ENCODE measurements around the gene GRIP1. TPM values are rescaled to one million over a fixed set of nuclear protein-coding genes. Genes with fewer than 3 reads are reported as not detected.

GRIP1 gene
- total and polyA plus RNA-seq, 2 donors (not counting 3 experiments of a cell fraction or from before 2014, with no cell fraction given), result 0.04 to 0.69 TPM

- intact Hi-C loops (cut with micrococcal nuclease), result no loop called here
- no TSS peak for BruUV-seq (replicated peaks)
- no peak overlapping the region for H2AFZ ChIP-seq (ENCODE audit: low read depth, low read length)
- no peak overlapping the region for H3K4me3 ChIP-seq (replicated peaks in 1 of 3; ENCODE audit: insufficient read depth in 1 of 3, low read depth in 1 of 3, low read length in 3 of 3)
- ChIA-PET POLR2A (no interaction called here), CTCF (interaction anchor here (1.2 kb wide), 1 partner anchor 14 kb away, joined by 4 read pairs; no protein-coding TSS in a partner anchor)
- no peaks in the 10 kb centered on the region for H3K4me1 ChIP-seq (ENCODE audit: control insufficient read depth, extremely low read depth, insufficient read depth, low read length)
- peaks cover 2 to 11% of the 10 kb centered on the region in 2 experiments for H3K27me3 ChIP-seq (ENCODE audit: control insufficient read depth in 2 of 2, insufficient read depth in 2 of 2, low read length in 2 of 2)
- no peak overlapping the region for H3K9ac ChIP-seq (replicated peaks; ENCODE audit: extremely low read depth, insufficient read depth, low read length)
- TF ChIP-seq POLR2AphosphoS5 (IDR thresholded peaks at IDR 0.05; ENCODE audit: insufficient read depth, low read depth, low read length) (no peak), JUN (IDR thresholded peaks at IDR 0.05; ENCODE audit: borderline replicate concordance, insufficient read depth, insufficient read length, low read depth) (no peak), GATA2 (IDR thresholded peaks at IDR 0.05; ENCODE audit: insufficient read depth, insufficient read length, low read depth, low read length) (no peak), FOS (IDR thresholded peaks at IDR 0.05; ENCODE audit: borderline replicate concordance, insufficient read depth, low read length) (no peak), EZH2 (IDR thresholded peaks at IDR 0.05; ENCODE audit: borderline replicate concordance, low read depth, low read length, severe bottlenecking) (no peak), MYC (IDR thresholded peaks at IDR 0.05; ENCODE audit: low read depth, low read length) (no peak), CTCF (IDR thresholded peaks at IDR 0.05; ENCODE audit: extremely low read depth in 1 of 2, insufficient read depth in 1 of 2, low read depth in 1 of 2, low read length in 2 of 2) (no peak), MAX (IDR thresholded peaks at IDR 0.05; ENCODE audit: insufficient read depth, insufficient read length) (no peak), POLR2A (IDR thresholded peaks at IDR 0.05; ENCODE audit: low read depth, low read length) (no peak)
- H4K20me1 ChIP-seq (replicated peaks; ENCODE audit: control insufficient read depth, extremely low read depth, insufficient read depth, low read length), result no peaks in the 10 kb centered on the region
- no peak overlapping the region for H3K4me2 ChIP-seq (ENCODE audit: insufficient read depth, low read length)
- DNase-seq (ENCODE audit: low read depth, low spot score), result no peak
- no peaks in the 10 kb centered on the region for H3K9me3 ChIP-seq (replicated peaks; ENCODE audit: control insufficient read depth, insufficient read depth, low read length)
- FAIRE-seq, result no peak
- dilution Hi-C loops (cut with MboI; ENCODE audit: extremely low pct_ligation_motif_present, low sequenced_read_pairs), result no loop called here
- H3K36me3 ChIP-seq (ENCODE audit: control insufficient read depth in 2 of 2, extremely low read depth in 1 of 2, insufficient read depth in 2 of 2, low read length in 2 of 2), result no peaks in the 10 kb centered on the region
- no peak overlapping the region for H3K27ac ChIP-seq (ENCODE audit: insufficient read depth, low read depth, low read length)
- H3K79me2 ChIP-seq (ENCODE audit: control insufficient read depth, insufficient read depth, low read length), result no peaks in the 10 kb centered on the region
- H3K9me1 ChIP-seq (replicated peaks; ENCODE audit: control insufficient read depth, extremely low read depth, insufficient read depth, low read length), result no peaks in the 10 kb centered on the region
These were observed 313.0 kb downstream of the GRIP1 start for GRCh38 chr12:66365718-66366490.

Data from endothelial cell of umbilical vein (primary cell).